Placental pericyte (primary cell): ENCODE measurements around the gene PODNL1. TPM values are rescaled to one million over a fixed set of nuclear protein-coding genes. Genes with fewer than 3 reads are reported as not detected.

Experiments used
- total RNA-seq: library from RNA; depleted of rRNA; stranded (reverse); fragments of >200 nt; gene quantifications from 2 replicates; pipeline ENCODE4 v1.2.3, GENCODE V29; 2012

The PODNL1 gene
- 1.6 and 4.4 TPM in 2 replicates for total RNA-seq

GRCh38 chr19:13938301-13939064, at the start of gene PODNL1:
Gene PODNL1, minus strand, starts transcription at chr19:13938417. Its CDS starts 236 bp downstream, at chr19:13938181.

GRCh38 chr19:13952154-13952930, 14.1 kb upstream of the PODNL1 start, which contains the start of gene DCAF15:
Gene DCAF15, plus strand, starts transcription at chr19:13952509. Its CDS starts 4 bp downstream, at chr19:13952513.

GRCh38 chr19:13905634-13906520, 32.3 kb downstream of the PODNL1 start, which contains the start of the genes BRME1 and CC2D1A:
Gene BRME1, minus strand, starts transcription at chr19:13906117. Its CDS starts 1,225 bp downstream, at chr19:13904892.
Gene CC2D1A, plus strand, starts transcription at chr19:13906201. Its CDS starts 241 bp downstream, at chr19:13906442.

Other genes starting within 250 kb of the PODNL1 start
- 18.4 and 62.7 TPM in 2 replicates for gene MRI1, start 173.9 kb downstream of the PODNL1 start, total RNA-seq
- gene C19orf53, start 164.0 kb downstream of the PODNL1 start, total RNA-seq: 53.7 and 142 TPM in 2 replicates
- 16.8 and 17.5 TPM in 2 replicates for gene ZSWIM4, start 143.0 kb downstream of the PODNL1 start, total RNA-seq
- 0.43 TPM in 1 of 2 replicates, not detected in the other for gene NANOS3, start 61.3 kb downstream of the PODNL1 start, total RNA-seq
- 0.43 and 0.44 TPM in 2 replicates for gene BRME1, start 32.3 kb downstream of the PODNL1 start, total RNA-seq
- gene CC2D1A, start 32.2 kb downstream of the PODNL1 start, total RNA-seq: 18.6 and 21.4 TPM in 2 replicates
- 11.2 and 35.1 TPM in 2 replicates for gene DCAF15, start 14.1 kb upstream of the PODNL1 start, total RNA-seq
- 5.9 and 6.1 TPM in 2 replicates for gene RFX1, start 67.9 kb upstream of the PODNL1 start, total RNA-seq
- gene RLN3, start 89.7 kb upstream of the PODNL1 start, total RNA-seq: not detected in 2 replicates
- gene IL27RA, start 93.3 kb upstream of the PODNL1 start, total RNA-seq: 0.88 and 2.4 TPM in 2 replicates
- 0.22 TPM in 1 of 2 replicates, not detected in the other for gene PALM3, start 123.7 kb upstream of the PODNL1 start, total RNA-seq
- gene MISP3, start 134.4 kb upstream of the PODNL1 start, total RNA-seq: under 0.01 and 0.43 TPM in 2 replicates
- not detected in 2 replicates for gene C19orf67, start 147.4 kb upstream of the PODNL1 start, total RNA-seq
- gene SAMD1, start 152.3 kb upstream of the PODNL1 start, total RNA-seq: 24.1 and 31.6 TPM in 2 replicates
- gene PRKACA, start 179.3 kb upstream of the PODNL1 start, total RNA-seq: 47.5 and 73.6 TPM in 2 replicates
- gene ASF1B, start 198.2 kb upstream of the PODNL1 start, total RNA-seq: 0.44 and 30.5 TPM in 2 replicates